GM19035 (cell line): ENCODE measurements around the gene IQCH.

Source experiments
- ATAC-seq: cut with Tn5 transposase; IDR thresholded peaks from one replicate; pipeline ENCODE4 v1.9.1; 2021; ENCODE audit not compliant: unreplicated experiment

IQCH gene

GRCh38 chr15:67521783-67522568 is 267.4 kb downstream of the IQCH start:
- no peak for ATAC-seq

DNA sequence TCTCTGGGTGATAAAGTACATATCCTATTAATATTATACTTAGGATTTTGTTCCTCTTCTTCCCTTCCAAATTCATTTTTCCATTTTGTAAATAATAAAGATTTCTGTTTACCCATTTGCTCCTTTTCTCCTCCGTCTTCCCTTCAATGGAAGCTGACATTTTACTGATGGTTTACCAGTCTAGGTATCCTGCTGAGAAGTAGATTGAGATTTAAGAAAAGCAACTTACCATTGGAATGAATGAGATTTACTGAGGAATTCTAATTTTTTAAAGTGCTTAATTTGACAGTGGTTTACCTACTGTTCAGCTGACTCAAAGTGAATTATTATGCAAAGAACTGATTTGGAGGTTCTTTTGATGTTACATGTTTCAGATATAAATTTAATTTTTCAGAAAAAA is 268.7 kb downstream of the IQCH start:
- ATAC-seq = no peak

- ATAC-seq = no peak
Observed at GRCh38 chr15:67524235-67524634, 269.6 kb downstream of the IQCH start.

- ATAC-seq = no peak
Observed at GRCh38 chr15:67528513-67528912, 273.9 kb downstream of the IQCH start.

DNA sequence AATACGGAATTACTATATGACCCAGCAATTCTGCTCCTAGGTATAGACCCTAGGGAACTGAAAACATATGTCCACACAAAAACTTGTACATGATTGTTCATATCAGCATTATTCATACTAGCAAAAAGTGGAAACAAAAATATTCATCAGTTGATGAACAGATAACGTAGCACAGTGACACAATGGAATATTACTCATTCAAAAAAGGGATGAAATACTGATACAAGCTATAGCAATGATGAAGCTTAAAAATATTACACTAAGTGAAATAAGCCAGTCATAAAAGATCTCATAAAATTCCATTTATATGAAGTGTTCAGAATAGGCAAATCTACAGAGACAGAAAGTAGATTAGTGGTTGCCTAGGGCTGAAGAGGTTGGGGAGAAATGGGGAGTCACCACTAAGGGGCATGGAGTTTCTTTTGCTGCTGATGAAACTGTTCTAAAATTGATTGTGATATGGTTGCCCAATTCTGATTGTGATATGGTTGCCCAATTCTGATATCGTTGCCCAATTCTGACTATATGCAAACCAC is 276.9 kb downstream of the IQCH start:
- ATAC-seq = no peak

DNA sequence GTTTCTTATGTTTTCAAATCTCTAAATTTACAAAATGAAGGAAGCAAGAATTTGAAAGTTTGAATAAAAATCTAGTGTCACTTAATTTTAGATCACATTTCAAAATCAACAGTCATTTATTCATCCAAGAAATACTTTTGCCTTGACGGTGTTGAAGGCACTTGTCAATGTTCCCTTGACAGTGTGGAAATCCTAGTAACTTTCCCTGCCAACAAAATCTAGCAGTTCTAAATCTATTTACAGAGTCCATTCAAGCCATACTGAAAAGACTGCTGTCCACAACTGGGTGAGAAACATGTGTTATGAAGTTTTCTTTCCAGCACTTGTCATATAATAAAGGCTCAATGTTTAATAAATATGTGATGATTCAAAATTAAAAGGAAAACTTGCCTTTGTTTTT is 279.3 kb downstream of the IQCH start:
- no peak for ATAC-seq

- no peak for ATAC-seq
Observed at GRCh38 chr15:67534360-67534759, 279.8 kb downstream of the IQCH start.

- no peak for ATAC-seq
Observed at GRCh38 chr15:67537771-67538170, 283.2 kb downstream of the IQCH start.

GRCh38 chr15:67542420-67543347 is 288.1 kb downstream of the IQCH start, which contains the start of gene MAP2K5:
Gene MAP2K5 (plus strand): TSS chr15:67542703. CDS start chr15:67543336, 633 bp downstream.
- peak; percentile 60 for ATAC-seq

DNA sequence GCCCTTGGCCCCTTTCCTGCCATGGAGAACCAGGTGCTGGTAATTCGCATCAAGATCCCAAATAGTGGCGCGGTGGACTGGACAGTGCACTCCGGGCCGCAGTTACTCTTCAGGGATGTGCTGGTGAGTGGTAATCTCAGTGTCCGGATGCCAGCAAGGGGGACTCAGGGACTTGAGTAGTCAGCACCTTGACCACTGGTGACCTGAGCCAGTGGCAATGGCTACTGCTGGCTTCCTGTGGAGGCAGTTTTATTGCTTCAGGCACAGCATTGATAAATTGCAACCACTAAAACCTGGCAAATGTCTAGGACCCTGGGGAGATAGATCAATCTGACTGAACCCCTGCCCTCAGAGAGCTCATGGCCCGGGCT is 288.7 kb downstream of the IQCH start:
- no peak for ATAC-seq

- no peak for ATAC-seq
Observed at GRCh38 chr15:67544475-67544874, 289.9 kb downstream of the IQCH start.

- no peak for ATAC-seq
Observed at GRCh38 chr15:67545864-67546263, 291.3 kb downstream of the IQCH start.

- no peak for ATAC-seq
Observed at GRCh38 chr15:67547064-67547463, 292.5 kb downstream of the IQCH start.

- no peak for ATAC-seq
Observed at GRCh38 chr15:67547836-67548235, 293.2 kb downstream of the IQCH start.

DNA sequence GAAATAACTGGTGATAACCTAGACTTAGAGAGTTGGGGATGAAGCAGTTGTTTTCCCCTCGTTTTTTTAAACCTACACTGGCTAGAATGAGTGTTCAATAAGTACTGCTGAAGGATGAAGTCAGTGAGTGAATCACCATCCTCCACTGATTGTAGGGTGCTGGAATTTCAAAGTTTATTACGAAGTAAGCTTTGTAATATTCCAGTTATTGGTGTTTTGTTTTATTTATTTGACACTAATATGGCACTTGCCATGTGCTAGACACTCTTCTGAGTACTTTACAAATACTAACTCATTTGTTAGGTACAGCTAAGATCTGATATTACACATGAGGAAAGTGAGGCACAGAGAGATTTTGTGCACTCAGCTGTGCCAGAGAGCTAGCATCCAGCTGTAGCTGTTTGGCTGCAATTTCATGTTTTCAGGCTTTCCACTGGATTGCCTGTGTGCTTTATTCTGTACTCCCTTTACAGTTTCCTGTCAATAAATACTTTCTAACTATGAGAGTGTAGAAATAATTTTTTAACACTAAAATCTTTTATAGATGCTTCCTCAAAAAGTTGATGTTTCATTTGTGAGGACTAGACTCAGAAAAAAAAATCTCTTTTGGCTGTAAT is 293.8 kb downstream of the IQCH start:
- ATAC-seq = no peak

- no peak for ATAC-seq
Observed at GRCh38 chr15:67548862-67549651, 294.5 kb downstream of the IQCH start.

DNA sequence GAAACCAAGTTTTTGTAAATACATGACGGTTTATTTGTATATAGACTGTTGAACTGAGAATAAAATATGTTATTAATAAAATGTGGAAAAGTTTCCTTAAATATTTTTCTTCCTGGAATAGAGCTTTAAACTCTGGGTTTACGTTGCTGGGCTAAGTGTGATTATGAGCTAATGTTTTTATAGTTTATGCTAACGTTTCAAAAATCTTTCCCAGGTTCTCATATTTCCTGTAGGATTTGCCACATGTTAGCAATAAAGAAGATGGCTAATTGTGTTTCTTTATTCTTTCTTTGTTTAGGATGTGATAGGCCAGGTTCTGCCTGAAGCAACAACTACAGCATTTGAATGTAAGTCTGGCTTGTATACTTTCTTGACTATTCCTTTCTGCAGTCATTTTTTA is 295.1 kb downstream of the IQCH start:
- no peak for ATAC-seq

GRCh38 chr15:67550522-67550921 is 295.9 kb downstream of the IQCH start:
- ATAC-seq = no peak

- ATAC-seq = no peak
Observed at GRCh38 chr15:67551207-67551743, 296.7 kb downstream of the IQCH start.
